NK-92 treated with Interleukin-12 subunit alpha and Interleukin-12 subunit beta, amount 100 ng/mL, for 24 hours (cell line): ENCODE data around the gene EMP2.
"Not testable (repeated sequence)": the region's sequence is repeated elsewhere in the genome, so short reads cannot be mapped to it uniquely, and the experiment has no call there.

ENCODE experiments used
- DNase-seq: peaks from one replicate; lab custom pipeline; 2025; lab: John Stamatoyannopoulos, UW

EMP2 gene

DNA sequence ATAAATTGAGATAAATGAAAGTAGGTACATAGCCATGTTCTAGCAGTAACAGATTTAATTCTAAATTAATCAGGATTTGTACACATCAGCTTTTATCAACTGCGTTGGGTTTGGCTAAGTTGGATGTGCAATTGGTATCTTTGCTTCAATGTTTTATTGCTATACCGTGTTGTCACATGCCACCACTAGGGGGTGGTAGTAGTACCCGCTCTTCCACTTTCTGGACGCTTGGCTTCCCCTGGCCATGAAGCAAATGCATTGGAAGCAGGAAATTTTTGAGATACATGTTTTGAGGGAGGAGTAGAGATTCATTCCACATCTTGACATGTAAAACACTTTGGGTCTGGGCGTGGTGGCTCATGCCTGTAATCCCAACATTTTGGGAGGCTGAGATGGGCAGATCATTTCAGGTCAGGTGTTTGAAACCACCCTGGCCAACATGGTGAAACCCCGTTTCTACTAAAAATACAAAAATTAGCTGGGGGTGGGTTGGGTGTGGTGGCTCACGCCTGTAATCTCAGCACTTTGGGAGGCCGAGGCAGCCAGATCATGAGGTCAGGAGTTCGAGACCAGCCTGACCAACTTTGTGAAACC, 58.6 kb downstream of the EMP2 start:
- DNase-seq = peak; percentile 20

DNA sequence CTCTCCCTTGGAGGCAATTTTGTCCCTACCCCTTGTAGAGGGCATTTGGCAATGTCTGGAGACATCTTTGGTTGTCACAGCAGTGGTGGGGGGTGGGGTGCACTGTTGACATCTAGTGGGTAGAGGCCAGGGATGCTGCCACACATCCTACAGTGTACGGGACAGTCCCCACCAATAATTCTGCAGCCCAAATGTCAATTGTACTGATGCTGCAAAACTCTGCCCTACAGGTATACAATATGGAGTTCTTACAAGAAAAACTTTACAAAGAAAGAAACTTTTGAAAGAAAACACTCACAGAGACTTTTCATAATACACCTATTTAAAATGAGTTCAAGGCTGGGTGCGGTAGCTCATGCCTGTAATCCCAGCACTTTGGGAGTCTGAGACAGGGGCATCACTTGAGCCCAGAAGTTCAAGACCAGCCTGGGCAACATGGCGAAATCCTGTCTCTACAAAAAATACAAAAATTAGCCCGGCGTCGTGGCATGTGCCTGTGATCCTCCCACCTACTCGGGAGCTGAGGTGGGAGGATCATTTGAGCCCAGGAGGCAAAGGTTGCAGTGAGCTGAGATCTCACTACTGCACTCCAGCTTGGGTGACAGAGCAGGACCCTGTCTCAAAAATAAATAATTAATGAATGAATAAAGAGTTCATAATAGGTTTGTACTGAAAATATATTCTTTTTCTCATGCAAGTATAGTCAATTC, 59.4 kb downstream of the EMP2 start:
- no peak for DNase-seq

DNA sequence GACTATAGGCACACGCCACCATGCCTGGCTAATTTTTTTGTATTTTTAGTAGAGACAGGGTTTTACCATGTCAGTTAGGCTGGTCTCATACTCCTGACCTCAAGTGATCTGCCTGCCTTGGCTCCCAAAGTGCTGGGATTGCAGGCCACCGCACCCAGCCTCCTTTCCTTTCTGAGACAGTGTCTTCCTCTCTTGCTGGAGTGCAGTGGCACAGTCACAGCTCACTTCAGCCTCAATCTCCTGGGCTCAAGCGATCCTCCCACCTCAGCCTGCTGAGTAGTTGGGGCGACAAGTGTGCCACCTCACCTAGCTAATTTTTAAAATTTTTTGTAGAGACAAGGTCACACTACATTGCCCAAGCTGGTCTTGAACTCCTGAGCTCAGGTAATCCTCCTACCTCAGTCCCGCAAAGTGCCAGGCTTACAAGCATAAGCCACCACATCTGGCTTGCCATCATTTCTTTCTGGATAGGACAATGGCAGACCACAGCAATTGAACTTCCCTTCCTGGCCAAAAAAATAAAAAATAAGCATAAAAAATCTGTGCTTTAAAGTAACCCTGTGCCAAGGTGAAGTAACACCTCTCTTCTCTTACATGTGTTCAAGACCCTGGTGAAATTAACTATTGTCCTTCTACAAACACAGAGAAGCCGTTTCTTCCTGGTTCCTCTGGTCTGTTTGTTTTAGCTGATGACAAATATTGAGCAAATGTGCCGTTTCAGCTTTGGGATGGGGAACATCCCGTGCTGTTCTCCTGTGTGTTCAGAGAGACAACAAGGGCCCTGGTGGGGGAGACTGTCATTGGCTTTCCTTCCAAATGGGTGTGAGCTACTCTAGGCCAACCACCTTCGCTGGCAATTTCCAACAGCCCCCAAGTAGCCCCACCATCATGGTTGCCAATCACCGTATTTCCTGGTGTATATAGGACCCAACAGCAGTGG, 60.2 kb downstream of the EMP2 start:
- no peak for DNase-seq

DNA sequence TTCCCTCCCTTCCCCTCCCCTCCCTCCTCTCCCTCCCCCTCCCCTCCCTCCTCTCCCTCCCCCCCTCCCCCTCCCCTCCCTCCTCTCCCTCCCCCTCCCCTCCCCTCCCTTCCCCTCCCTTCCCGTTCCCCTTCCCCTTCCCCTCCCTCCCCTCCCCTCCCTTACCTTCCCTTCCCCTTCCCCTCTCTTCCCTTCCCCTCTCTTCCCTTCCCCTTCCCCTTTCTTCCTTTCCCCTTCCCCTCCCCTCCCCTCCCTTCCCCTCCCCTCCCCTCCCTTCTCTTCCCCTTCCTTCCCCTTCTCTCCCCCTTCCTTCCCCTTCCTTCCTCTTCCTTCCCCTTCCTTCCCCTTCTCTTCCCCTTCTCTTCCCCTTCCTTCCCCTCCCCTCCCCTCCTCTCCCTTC, 61.1 kb downstream of the EMP2 start:
- DNase-seq = no peak

DNA sequence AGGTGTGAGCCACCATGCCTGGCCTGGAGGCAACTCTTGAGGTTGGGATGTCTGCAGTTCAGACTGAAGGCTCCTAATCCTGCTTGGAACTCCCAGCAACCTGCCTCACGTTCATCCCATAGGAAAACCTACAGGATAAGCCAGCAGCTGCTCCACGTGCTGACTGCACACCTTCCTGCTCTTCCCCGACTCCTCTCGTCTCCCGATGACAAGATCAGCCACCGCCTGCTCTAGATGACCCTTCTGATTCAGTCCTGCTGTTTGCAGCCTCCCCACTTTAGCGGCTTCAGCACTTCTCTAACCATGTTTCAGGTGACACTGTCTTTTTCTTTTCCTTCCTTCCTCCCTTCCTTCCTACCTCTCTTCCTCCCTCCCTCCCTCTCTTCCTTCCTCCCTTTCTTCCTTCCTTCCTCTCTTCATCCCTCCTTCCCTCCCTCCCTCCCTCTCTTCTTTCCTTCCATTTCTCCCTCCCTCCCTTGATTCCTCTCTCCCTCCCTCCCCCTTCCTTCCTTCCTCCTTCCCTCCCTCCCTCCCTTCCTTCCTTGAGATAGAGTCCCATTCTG, 61.8 kb downstream of the EMP2 start:
- DNase-seq = no peak

DNA sequence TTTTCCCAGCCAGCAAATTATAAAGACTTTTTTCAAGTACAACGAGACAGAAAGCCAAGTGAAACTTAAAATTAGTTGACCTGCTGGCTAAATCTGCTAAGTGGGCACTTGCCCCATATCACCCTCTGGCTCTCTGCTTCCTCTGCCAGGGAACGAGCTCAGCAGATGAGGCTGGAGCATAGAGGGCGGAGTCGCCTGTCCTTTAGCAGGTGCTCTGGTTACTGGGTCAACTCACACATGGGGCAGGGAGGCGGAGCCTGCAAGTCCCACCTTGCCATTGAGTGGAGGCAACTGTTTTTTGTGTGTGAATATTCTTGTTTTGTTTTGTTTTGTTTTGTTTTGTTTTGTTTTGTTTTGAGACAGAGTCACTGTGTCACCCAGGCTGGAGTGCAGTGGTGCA, 62.5 kb downstream of the EMP2 start:
- no peak for DNase-seq

DNA sequence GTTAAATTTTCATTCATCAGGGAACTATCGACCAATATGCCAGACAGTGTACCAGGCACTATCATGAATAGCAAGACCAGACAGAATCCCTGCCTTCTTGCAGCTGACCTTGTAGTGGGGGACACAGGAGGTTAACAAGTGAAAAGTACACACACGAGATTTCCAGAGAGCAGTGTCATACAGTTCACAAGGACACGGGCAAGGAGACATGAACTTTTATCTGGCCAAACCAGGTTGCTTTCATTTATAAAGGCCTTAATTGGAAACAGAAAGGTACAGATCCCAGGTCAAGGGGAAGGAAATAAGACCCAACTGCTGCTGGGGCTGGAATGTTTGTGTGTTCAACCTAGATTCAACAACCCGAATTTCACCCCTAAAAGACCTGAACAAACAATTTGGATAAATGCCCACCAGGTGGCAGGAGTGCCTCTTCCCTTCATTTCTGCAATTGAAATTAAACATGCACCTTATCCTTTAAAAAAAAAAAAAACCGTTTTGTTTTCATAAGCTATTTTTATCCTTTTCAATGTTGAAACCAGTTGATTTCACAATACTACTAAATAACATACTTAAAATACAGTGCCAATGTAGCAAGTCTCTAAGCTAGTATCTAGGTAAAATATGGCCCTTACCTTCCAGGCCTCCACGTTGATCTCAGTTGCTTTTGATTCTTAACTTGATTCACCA, 65.9 kb downstream of the EMP2 start:
- DNase-seq = peak; percentile 25

DNA sequence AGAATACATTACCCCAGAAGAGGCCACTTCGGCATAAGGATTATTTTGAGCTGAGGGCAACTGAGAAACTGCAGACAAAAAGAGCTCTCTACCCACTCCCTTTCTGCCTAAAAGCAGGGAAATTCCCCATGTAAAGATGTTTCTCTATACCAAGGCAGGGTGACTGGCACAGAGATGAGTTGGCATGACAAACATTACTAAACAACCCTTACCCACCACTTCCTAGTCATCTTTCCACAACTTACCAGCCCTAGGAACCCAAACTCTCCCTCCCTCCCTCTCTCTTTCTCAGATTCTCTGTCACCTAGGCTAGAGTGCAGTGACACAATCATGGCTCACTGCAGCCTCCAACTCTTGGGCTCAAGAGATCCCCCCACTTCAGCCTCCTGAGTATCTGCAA, 68.6 kb downstream of the EMP2 start:
- no peak for DNase-seq

DNA sequence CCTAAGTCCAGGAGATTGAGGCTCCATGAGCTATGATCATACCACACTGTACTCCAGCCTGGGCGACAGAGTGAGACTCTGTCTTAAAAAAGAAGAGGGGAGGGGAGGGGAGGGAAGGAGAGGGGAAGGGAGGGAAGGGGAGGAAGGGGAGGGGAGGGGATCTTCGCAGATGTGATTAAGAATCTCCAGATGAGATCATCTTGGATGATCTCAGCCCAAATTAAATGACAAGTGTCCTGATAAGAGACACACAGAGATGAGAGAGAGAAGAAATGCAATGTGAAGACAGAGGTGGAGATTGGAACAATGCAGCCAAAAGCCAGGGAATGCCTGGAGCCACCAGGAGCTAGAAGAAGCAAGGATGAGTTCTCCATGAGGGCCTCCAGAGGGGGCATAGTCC, 70.1 kb downstream of the EMP2 start:
- DNase-seq = no peak

DNA sequence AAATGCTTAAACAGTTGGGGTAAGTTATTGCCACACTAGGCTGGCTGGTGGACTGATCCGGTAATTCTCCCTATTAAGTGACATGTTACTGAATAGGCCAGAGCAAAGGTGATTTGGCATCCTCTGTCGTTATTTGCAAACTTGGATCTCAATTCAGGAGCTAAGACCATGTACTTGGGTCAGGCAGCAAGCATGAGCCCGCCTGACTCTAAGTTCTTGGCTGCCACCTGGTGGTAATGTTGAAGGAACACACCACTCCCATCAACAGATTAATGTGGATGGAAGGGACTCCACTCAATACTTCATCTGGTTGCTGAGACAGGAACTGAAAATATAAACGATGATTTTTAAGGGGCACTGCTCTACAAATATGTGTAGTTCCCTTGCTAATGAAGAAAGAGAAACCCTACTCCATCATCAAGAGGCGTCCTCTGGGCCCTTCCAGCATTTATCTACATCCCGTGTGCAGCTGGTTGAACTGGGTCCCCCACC, 70.8 kb downstream of the EMP2 start:
- peak; percentile 45 for DNase-seq

DNA sequence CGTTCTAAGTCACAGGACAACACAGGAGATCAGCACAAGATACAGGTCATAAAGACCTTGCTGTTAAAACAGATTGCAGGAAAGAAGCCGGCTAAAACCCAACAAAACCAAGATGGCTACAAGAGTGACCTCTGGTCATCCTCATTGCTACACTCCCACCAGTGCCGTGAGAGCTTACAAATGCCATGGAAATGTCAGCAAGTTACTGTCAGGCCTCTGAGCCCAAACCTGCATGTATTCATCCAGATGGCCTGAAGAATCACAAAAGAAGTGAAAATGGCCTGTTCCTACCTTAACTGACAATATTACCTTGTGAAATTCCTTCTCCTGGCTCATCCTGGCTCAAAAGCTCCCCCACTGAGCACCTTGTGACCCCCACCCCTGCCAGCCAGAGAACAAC, 75.1 kb downstream of the EMP2 start:
- DNase-seq = not testable (repeated sequence)

DNA sequence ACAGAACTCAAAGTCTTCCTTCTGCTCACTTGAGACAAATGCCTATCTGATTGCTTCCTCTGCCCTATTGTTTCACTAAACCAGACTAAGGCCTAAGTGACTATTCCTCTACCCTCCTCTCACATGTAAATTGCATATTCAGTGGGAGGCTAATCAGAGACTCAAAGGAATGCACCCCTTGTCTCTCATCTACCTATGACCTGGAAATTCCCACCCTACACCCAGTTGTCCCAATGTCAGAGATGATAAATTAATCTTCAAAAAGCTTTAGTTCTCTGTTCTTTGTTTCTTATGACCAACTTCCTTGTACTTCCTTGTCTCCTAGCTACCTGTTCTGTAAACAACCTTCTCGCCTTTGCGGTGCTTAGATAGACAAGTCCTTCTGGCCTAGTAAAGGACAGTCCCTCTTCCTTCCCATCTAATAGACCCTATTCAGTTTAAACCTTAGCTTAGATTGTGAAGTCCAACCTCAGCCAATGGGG, 76.0 kb downstream of the EMP2 start:
- DNase-seq = no peak

DNA sequence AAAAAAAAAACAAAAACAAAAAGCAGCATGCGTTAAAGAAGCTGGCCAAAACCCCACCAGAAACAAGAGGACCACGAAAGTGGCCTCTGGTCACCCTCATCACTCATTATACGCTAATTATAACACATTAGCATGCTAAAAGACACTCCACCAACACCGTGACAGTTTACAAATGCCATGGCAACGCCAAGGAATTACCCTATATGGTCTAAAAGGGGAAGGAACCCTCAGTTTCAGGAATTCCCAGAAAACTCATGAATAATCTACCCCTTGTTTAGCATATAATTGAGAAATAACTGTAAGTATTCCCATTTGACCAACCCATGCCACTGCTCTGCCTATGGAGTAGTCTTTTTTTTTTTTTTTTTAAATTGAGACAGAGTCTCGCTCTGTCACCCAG, 77.6 kb downstream of the EMP2 start:
- DNase-seq = no peak

DNA sequence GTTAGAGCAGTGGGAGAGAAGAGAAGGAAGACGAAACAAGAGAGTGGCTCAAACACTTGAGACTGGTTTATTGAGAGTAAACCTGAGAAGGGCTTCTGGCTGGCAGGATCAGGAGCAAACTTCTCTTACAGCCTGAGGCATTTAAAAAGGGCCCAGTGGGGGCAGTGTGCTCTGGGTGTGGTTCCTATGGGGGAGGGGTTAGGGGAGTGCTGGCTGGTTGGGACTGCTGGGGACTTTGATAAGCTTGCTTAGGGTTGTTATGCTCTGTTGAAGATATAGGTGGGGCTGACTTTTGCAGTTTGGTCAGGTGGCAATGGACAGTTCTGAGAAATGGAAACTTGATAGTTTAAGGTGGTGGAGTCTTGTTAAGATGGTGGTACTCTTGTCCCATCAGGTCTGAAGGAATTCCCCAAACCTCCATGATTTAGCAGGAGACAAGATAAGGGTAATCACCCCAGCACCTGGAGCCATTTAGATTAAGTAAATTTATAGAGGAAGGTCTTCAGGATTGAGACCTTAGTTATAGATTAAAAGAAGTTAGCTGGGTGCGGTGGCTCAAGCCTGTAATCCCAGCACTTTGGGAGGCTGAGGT, 79.3 kb downstream of the EMP2 start:
- no peak for DNase-seq

DNA sequence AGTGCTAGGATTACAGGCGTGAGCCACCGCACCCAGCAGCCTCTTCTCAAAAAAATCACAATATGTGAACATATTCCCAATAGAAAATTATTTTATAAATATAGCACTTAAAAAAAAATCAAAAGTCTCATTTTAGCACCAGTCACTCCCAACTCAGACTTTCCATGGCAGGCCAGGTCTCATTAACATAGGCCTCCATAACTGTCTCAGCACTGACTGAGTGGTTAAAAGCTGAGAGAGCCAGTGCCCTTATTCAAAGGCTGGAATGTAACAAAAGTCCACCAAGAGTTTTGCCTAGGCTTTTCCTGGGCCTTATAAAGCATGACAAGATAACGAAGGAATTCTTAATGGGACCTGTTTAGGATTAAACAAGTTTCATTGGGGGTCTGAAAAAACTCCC, 79.8 kb downstream of the EMP2 start:
- DNase-seq = no peak

DNA sequence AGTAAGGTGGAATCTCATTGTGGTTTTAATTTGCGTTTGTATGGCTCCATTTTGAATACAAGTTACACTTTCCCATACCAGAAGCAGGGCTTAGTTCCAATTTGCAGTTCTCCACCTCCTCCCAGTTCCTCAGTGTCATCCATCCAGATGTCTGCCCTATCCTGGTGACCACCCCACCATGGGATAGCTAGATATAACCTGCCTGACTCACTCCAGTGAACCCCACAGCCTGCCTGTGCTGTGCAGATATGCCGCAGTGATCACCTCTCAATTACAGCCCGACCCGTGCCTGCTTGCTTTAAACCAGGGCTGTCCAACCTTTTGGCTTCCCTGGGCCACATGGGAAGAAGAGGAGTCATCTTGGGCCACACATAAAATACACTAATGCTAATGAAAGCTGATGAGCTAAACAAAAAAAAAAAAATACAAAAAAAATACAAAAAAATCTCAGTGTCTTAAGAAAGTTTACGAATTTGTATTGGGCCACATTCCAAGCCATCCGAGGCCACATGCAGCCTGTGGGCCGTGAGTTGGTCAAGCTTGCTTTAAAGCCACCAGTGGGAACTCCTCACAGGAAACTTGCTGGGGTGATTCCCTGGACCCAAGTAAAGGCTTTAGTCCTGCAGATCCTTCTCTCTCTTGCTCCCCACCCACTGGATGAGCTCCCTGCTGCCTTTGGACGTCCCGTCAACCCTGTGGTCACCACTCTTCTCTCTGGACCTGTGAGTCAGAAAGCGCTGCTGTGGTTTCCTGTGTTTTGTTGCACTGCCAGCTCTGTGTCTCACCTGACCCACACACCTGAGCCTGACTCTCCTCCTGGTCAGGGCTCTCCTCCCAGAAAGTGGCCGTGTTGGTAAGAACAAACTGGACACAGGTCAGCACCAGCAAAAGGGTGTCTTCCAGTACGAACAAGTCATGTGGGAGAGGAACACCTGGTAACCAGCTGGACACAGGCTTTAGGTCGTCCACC, 83.0 kb downstream of the EMP2 start:
- no peak for DNase-seq

DNA sequence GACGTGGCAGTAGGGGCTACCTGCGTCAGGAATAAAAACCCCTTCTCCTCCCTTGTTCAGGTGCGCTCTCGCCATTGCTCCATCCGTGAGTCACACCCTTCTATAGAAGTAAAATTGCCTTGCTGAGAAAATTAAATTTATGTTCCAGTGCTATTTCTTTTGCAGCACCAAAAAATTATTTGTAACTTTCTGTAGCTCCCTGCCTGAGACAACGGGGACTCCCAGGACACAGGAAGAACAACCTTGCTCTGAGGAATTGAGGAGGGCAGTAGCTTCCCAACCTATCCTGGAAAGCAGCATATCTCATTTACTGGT, 85.4 kb downstream of the EMP2 start:
- DNase-seq = no peak

DNA sequence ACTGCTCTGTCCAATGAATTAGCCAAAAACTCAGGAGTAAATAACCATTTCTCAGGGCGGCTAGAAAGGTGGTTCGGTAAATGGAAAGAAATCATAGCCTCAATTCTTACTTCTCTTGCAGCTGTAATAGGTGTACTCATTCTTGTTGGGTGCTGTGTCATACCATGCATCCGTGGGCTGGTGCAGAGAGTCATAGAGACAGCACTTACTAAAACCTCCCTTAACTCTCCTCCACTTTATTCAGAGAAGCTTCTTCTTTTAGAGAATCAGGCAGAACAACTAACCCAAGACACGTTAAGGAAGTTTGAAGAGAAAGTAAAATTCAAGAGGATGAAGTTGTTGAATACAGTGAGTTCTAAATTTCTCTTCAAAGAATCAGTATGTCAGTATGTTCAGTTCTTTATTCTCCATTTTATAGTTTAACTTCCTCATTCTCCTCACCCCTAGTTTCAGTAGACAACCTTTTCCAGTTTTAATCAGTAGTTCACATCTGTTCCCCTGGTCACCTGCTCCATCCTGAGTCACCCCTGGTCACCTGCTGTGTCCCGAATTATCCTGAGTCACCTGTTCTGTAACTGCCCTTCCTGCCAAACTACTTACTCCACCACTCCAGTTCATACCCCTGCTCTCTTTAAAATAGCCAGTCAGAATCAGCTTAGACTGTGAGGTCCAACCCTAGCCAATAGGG, 85.9 kb downstream of the EMP2 start:
- DNase-seq = no peak

DNA sequence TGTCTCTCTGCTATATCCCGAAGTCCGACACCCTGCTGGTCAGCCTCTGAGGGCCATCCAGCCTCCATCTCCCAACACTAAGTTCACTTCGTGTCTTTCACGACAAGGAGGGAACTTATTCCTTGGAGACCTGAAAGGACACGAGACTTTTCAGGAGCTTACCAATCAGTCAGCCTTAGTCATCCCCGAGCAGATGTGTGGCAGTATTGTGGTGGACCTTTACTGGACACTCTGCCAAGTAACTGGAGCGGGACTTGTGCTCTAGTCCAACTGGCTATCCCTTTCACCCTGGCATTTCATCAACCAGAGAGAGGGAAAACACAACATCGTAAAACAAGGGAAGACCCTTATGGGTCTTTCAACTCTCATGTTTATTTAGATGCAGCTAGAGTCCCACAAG, 87.1 kb downstream of the EMP2 start:
- DNase-seq = no peak

DNA sequence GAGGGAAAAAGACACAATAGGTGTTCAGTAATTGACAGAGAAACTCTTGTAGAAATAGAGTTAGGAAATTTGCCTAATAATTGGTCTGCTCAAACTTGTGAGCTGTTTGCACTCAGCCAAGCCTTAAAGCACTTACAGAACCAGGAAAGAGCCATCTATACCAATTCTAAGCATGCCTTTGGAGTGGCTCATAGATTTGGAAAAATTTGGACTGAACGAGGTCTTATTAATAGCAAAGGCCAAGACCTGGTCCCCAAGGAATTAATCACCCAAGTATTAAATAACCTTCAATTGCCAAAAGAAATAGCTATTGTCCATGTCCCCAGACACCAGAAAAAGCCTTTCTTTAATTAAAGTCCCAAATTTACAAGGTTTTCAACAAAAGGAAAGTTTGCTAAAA, 90.3 kb downstream of the EMP2 start:
- DNase-seq = no peak
